NCI-H1694 (cell line): Measurements from ENCODE around the gene FUNDC2.

Source experiments
- DNase-seq: peaks from one replicate; lab custom pipeline; 2025; lab: John Stamatoyannopoulos, UW

Gene FUNDC2

GRCh38 chrX:155070038-155070437, 43.4 kb downstream of the FUNDC2 start:
- no peak for DNase-seq

- DNase-seq: no peak
Observed at GRCh38 chrX:155070663-155070974, 44.0 kb downstream of the FUNDC2 start.

- DNase-seq: peak; percentile 40
Observed at GRCh38 chrX:155070975-155071693, 44.5 kb downstream of the FUNDC2 start, which contains the start of the genes BRCC3, CMC4 and MTCP1. BRCC3 (plus strand) TSS chrX:155071508; CDS start chrX:155071528, 20 bp downstream. CMC4 (minus strand) TSS chrX:155071136; CDS start chrX:155064023, 7,113 bp downstream. MTCP1 (minus strand) TSS chrX:155071136; CDS start chrX:155066010, 5,126 bp downstream.

- no peak for DNase-seq
Observed at GRCh38 chrX:155071694-155072280, 45.1 kb downstream of the FUNDC2 start.

GRCh38 chrX:155086202-155086840, 59.7 kb downstream of the FUNDC2 start:
- DNase-seq: no peak

- no peak for DNase-seq
Observed at GRCh38 chrX:155086961-155087735, 60.5 kb downstream of the FUNDC2 start.

GRCh38 chrX:155094468-155095061, 67.9 kb downstream of the FUNDC2 start:
- peak; percentile 14 for DNase-seq

GRCh38 chrX:155105919-155106318, 79.3 kb downstream of the FUNDC2 start:
- no peak for DNase-seq

- no peak for DNase-seq
Observed at GRCh38 chrX:155108427-155108826, 81.8 kb downstream of the FUNDC2 start.
